ENCODE measurements around the gene HMGN4. TPM values are rescaled to one million over a fixed set of nuclear protein-coding genes. Genes with fewer than 3 reads are reported as not detected.
"Not testable (repeated sequence)": the region's sequence is repeated elsewhere in the genome, so short reads cannot be mapped to it uniquely, and the experiment has no call there.

HMGN4 gene
- total RNA-seq, 5 donors from 2014 or later (not counting 1 experiment from before 2014, with no cell fraction given), result 49.2 to 92.5 (median 62.7) TPM

DNA sequence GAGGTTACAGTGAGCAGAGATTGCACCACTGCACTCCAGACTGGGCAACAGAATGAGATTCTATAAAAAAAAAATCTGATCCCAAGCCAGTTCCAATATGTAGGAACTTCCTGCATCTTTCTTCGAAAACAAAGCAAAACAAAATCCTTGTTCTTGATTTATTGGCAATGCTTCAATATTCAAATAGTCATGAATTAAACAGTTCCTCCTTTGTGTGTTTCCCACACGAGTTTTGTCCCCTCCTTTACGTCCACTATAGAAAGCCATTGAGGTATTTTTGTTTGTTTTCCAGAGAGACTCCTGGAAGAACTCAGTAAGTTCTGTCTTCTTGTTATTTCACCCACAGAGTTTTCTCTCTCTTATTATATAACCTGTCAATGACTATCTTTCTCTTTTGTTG lies 30.5 kb upstream of the HMGN4 start:
- DNase-seq, result no peak
- no peak overlapping the region for H3K27ac Mint-ChIP-seq
- ATAC-seq (replicated peaks in 1 of 4), result no peak
- WGBS (ENCODE audit: insufficient coverage), result no CpG with 5 or more reads among the region's 3 CpGs
- Histone ChIP-seq H3K4me3 (ENCODE audit: control insufficient read depth in 1 of 2, extremely low read depth in 1 of 2, low read length in 1 of 2) (no peak overlapping the region), H3K27me3 (replicated peaks in 1 of 2; ENCODE audit: control insufficient read depth in 2 of 2, extremely low read depth in 1 of 2, insufficient read depth in 2 of 2, low read length in 1 of 2) (peaks cover 0 to 16% of the 10 kb centered on the region in 2 experiments), H3K36me3 (ENCODE audit: control insufficient read depth in 2 of 2, extremely low read depth in 1 of 2, insufficient read depth in 1 of 2, low read length in 1 of 2) (no peaks in the 10 kb centered on the region), H3K27ac (ENCODE audit: low read length) (no peak overlapping the region), H3K9me3 (no peaks in the 10 kb centered on the region), H3K4me1 (ENCODE audit: control insufficient read depth in 1 of 2, extremely low read depth in 1 of 2, insufficient read depth in 2 of 2, low read length in 2 of 2) (no peaks in the 10 kb centered on the region)
- H3K4me1 Mint-ChIP-seq, result no peaks in the 10 kb centered on the region
- POLR2A ChIA-PET, result interaction anchor here in 1 of 2 donors (0.6 kb wide), 1 partner anchor 1188 kb away, joined by 4 read pairs; no protein-coding TSS in a partner anchor
- CTCF ChIA-PET, result no interaction called here
- no peaks in the 10 kb centered on the region for H3K36me3 Mint-ChIP-seq
- peaks cover 6 to 11% of the 10 kb centered on the region in 2 donors for H3K27me3 Mint-ChIP-seq
- no peak overlapping the region for H3K4me3 Mint-ChIP-seq
- H3K9me3 Mint-ChIP-seq, result no peaks in the 10 kb centered on the region

DNA sequence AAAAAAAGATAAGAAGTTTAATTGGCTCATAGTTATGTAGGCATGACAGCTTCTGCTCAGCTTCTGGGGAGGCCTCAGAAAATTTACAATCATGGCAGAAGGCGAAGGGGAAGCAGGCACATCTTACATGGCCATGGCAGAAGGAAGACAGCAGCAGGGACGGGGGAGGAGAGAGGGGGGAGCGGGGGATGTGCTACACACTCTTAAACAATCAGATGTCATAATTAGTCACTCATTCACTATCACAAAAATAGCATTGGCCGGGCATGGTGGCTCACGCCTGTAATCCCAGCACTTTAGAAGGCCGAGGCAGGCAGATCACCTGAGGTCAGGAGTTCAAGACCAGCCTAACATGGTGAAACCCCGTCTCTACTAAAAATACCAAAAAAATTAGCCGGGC lies 27.1 kb upstream of the HMGN4 start:
- H3K4me3 ChIP-seq (ENCODE audit: control insufficient read depth in 1 of 2, extremely low read depth in 1 of 2, low read length in 1 of 2); POLR2A ChIA-PET; H3K9me3 ChIP-seq; H3K4me1 ChIP-seq (ENCODE audit: control insufficient read depth in 1 of 2, extremely low read depth in 1 of 2, insufficient read depth in 2 of 2, low read length in 2 of 2); H3K9me3 Mint-ChIP-seq; H3K4me3 Mint-ChIP-seq; H3K27ac Mint-ChIP-seq; H3K27ac ChIP-seq (ENCODE audit: low read length); DNase-seq; H3K27me3 Mint-ChIP-seq; H3K27me3 ChIP-seq (replicated peaks in 1 of 2; ENCODE audit: control insufficient read depth in 2 of 2, extremely low read depth in 1 of 2, insufficient read depth in 2 of 2, low read length in 1 of 2); H3K4me1 Mint-ChIP-seq; H3K36me3 ChIP-seq (ENCODE audit: control insufficient read depth in 2 of 2, extremely low read depth in 1 of 2, insufficient read depth in 1 of 2, low read length in 1 of 2); ATAC-seq (replicated peaks in 1 of 4); H3K36me3 Mint-ChIP-seq: not testable (repeated sequence)
- CTCF ChIA-PET, result interaction anchor here in 1 of 2 donors (0.7 kb wide), 1 partner anchor 93 kb away, joined by 10 read pairs; no protein-coding TSS in a partner anchor
- no CpG with 5 or more reads among the region's 8 CpGs for WGBS (ENCODE audit: insufficient coverage)

DNA sequence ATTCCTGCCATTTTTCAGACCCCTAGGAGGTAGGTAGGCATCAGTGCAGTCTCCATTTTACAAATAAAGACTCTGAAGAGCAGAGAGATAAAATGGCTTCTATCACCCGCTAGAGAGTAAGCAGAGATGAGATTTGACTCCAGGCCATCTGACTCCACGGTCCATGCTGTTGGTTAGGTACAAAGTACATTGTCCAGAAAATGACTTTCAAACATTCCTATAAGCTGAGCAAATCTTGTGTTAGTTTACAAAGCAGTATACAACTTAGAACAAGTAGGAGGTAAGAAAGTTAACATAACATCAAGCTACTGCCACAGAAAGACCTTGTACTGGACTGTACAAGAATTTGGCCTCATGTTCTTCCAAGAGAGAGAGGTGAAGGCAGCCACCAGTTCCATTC lies 23.2 kb upstream of the HMGN4 start:
- ATAC-seq (replicated peaks in 1 of 4), result no peak
- WGBS (ENCODE audit: insufficient coverage), result no CpG with 5 or more reads among the region's 2 CpGs
- no peak for DNase-seq
- H3K36me3 ChIP-seq (ENCODE audit: control insufficient read depth in 2 of 2, extremely low read depth in 1 of 2, insufficient read depth in 1 of 2, low read length in 1 of 2), result no peaks in the 10 kb centered on the region
- H3K27me3 ChIP-seq (replicated peaks in 1 of 2; ENCODE audit: control insufficient read depth in 2 of 2, extremely low read depth in 1 of 2, insufficient read depth in 2 of 2, low read length in 1 of 2), result no peaks in the 10 kb centered on the region
- Mint-ChIP-seq H3K27ac (no peak overlapping the region), H3K4me3 (no peak overlapping the region), H3K27me3 (no peaks in the 10 kb centered on the region), H3K36me3 (no peaks in the 10 kb centered on the region), H3K4me1 (peaks cover 2 to 3% (median 3%) of the 10 kb centered on the region in 3 donors), H3K9me3 (no peaks in the 10 kb centered on the region)
- POLR2A ChIA-PET, result interaction anchor here in 1 of 2 donors (0.7 kb wide), 1 partner anchor 61 kb away, joined by 3 read pairs; no protein-coding TSS in a partner anchor
- H3K4me3 ChIP-seq (ENCODE audit: control insufficient read depth in 1 of 2, extremely low read depth in 1 of 2, low read length in 1 of 2), result no peak overlapping the region
- CTCF ChIA-PET, result interaction anchor here in 1 of 2 donors (0.5 kb wide), 1 partner anchor 29 kb away, joined by 7 read pairs; no protein-coding TSS in a partner anchor
- peaks cover under 1 to 2% of the 10 kb centered on the region in 2 experiments for H3K4me1 ChIP-seq (ENCODE audit: control insufficient read depth in 1 of 2, extremely low read depth in 1 of 2, insufficient read depth in 2 of 2, low read length in 2 of 2)
- no peaks in the 10 kb centered on the region for H3K9me3 ChIP-seq
- H3K27ac ChIP-seq (ENCODE audit: low read length), result no peak overlapping the region

DNA sequence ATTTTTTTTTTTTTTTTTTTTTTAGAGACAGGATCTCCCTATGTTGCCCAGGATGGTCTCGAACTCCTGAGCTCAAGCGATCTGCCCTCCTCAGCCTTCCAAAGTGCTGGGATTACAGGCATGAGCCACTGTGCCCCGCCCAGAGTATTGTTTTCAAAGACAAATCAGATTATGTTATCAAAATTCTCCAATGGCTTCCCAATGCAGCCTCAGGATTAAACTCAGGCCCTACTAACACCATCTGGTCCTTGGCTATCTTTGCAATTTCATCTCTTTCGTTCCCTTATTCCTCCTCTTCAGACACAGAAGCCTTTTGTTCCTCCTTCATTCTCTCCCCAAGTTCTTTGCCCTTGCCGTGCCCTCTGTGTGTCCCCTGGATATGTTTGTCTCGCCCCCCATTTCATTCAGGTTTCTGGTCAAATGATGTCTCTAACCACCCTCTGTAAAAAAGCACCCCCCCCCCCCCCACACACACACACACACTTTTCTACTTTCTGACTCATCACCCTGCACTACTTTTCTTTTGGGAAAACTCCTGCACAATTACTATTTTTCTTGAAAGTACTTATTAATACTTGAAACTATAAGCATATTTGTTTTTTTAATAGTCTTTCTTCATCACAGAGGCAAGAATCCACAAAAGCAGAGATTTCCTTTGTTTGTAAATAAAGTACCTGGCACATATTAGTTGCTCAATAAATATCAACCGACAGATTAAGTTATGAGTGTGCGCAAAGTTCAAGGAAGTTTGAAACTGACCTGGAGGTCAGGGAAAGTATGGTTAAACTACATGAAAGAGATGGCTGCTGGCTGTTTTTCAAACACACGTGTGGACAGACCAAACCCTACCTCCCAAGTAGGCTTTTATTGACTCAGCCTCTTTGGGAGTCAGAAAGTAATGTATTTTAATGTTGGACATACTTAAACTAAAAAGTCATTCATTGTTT lies 21.4 kb upstream of the HMGN4 start:
- Mint-ChIP-seq H3K4me1 (peaks cover 13 to 20% (median 14%) of the 10 kb centered on the region in 3 donors), H3K4me3 (no peak overlapping the region), H3K9me3 (no peaks in the 10 kb centered on the region), H3K36me3 (no peaks in the 10 kb centered on the region), H3K27me3 (no peaks in the 10 kb centered on the region), H3K27ac (no peak overlapping the region)
- Histone ChIP-seq H3K27me3 (replicated peaks in 1 of 2; ENCODE audit: control insufficient read depth in 2 of 2, extremely low read depth in 1 of 2, insufficient read depth in 2 of 2, low read length in 1 of 2) (no peaks in the 10 kb centered on the region), H3K36me3 (ENCODE audit: control insufficient read depth in 2 of 2, extremely low read depth in 1 of 2, insufficient read depth in 1 of 2, low read length in 1 of 2) (no peaks in the 10 kb centered on the region), H3K4me1 (ENCODE audit: control insufficient read depth in 1 of 2, extremely low read depth in 1 of 2, insufficient read depth in 2 of 2, low read length in 2 of 2) (peaks cover 6% of the 10 kb centered on the region in 2 experiments), H3K9me3 (no peaks in the 10 kb centered on the region), H3K4me3 (ENCODE audit: control insufficient read depth in 1 of 2, extremely low read depth in 1 of 2, low read length in 1 of 2) (no peak overlapping the region), H3K27ac (ENCODE audit: low read length) (no peak overlapping the region)
- no peak for DNase-seq
- CTCF ChIA-PET, result interaction anchor here (0.6 kb wide), 2 partner anchors 18 to 181 kb away, joined by 3 to 4 read pairs; no protein-coding TSS in a partner anchor
- POLR2A ChIA-PET, result interaction anchor here (0.6 to 0.7 kb wide), 7 partner anchors 13 to 964 kb away, joined by 3 to 15 read pairs (median 7); partner anchors contain the start of gene ZNF184 (in 1 of the 2)
- WGBS (ENCODE audit: insufficient coverage), result 88% methylated on average over 4 of the region's 9 CpGs
- ATAC-seq (replicated peaks in 1 of 4), result no peak

DNA sequence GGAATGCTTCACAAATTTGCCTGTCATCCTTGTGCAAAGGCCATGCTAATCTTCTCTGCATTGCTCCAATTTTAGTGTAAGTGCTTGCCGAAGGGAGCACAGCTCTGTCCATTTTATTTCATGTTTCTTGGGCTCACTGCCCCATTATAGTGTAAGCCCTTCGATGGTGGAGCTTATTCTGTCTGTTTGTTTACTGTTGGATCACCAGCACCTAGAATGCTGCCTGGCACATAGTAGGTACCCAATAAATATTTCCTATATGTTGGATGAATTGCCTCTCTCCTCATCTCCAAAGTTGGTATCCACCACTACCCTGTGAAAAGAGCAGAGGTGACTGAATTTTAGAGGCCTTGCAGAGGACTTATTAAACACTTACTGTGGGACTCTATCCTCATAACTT lies 18.8 kb upstream of the HMGN4 start:
- Mint-ChIP-seq H3K9me3 (no peaks in the 10 kb centered on the region), H3K27ac (peak overlapping the region in 1 of 2 donors; percentile 8), H3K4me3 (no peak overlapping the region), H3K4me1 (peaks cover 32 to 39% (median 35%) of the 10 kb centered on the region in 3 donors), H3K36me3 (no peaks in the 10 kb centered on the region), H3K27me3 (no peaks in the 10 kb centered on the region)
- Histone ChIP-seq H3K9me3 (no peaks in the 10 kb centered on the region), H3K4me3 (ENCODE audit: control insufficient read depth in 1 of 2, extremely low read depth in 1 of 2, low read length in 1 of 2) (no peak overlapping the region), H3K27ac (ENCODE audit: low read length) (no peak overlapping the region), H3K36me3 (ENCODE audit: control insufficient read depth in 2 of 2, extremely low read depth in 1 of 2, insufficient read depth in 1 of 2, low read length in 1 of 2) (no peaks in the 10 kb centered on the region), H3K4me1 (ENCODE audit: control insufficient read depth in 1 of 2, extremely low read depth in 1 of 2, insufficient read depth in 2 of 2, low read length in 2 of 2) (peaks cover 6 to 12% of the 10 kb centered on the region in 2 experiments), H3K27me3 (replicated peaks in 1 of 2; ENCODE audit: control insufficient read depth in 2 of 2, extremely low read depth in 1 of 2, insufficient read depth in 2 of 2, low read length in 1 of 2) (no peaks in the 10 kb centered on the region)
- CTCF ChIA-PET, result no interaction called here
- POLR2A ChIA-PET, result interaction anchor here in 1 of 2 donors (0.6 to 0.7 kb wide), 2 partner anchors 84 to 320 kb away, joined by 3 read pairs; a partner anchor contains a TSS
- DNase-seq (no peak), ATAC-seq (replicated peaks in 1 of 4) (no peak)
- 100% methylated on average over 1 of the region's 2 CpGs for WGBS (ENCODE audit: insufficient coverage)

DNA sequence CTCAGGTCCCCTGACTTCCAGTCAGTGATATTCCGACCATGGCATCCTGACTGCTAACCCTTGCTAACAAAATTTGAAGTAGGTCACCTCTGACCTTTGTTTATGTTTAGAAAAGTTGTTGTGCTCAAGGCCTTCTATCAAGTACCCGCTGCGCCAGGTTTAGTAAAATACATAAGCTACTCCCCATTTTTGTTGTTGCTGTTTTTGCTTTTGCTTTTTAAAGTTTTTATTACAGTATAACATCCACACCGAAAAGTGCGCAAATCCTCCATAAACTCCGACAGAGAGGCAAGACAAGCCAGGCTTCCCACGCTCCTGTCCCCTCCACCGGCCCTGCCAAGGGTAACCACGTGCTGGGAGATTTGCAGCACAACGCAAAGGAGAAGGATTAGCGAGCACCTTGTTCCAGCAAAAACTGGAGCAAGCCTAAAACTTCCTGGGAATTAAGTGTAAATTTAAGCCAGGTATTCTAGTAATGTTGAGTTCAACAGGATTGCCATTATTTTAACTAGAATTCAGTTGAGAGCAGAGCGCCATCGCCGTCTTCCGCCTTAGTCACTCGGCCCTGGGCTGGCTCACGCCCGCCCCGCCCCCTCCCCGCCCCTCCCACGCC lies 17.8 kb upstream of the HMGN4 start:
- CTCF ChIA-PET, result interaction anchor here in 1 of 2 donors (0.6 to 1.5 kb wide), 4 partner anchors 13 to 346 kb away, joined by 3 to 6 read pairs (median 4); no protein-coding TSS in a partner anchor
- WGBS (ENCODE audit: insufficient coverage), result 38% methylated on average over 6 of the region's 21 CpGs
- peak overlapping the region; percentile 46 for H3K4me3 ChIP-seq (ENCODE audit: control insufficient read depth in 1 of 2, extremely low read depth in 1 of 2, low read length in 1 of 2)

More for the DNA sequence above, 17.8 kb upstream of the HMGN4 start:
- Mint-ChIP-seq H3K4me1 (peaks cover 32 to 39% (median 38%) of the 10 kb centered on the region in 3 donors), H3K27ac (peak overlapping the region; percentile 92 to 96), H3K9me3 (no peaks in the 10 kb centered on the region), H3K27me3 (no peaks in the 10 kb centered on the region), H3K4me3 (peak overlapping the region; percentile 74 to 82 (median 81)), H3K36me3 (no peaks in the 10 kb centered on the region)
- ATAC-seq (replicated peaks in 1 of 4), result peak; percentile 11 to 22 (median 22)
- DNase-seq, result no peak
- no peaks in the 10 kb centered on the region for H3K27me3 ChIP-seq (replicated peaks in 1 of 2; ENCODE audit: control insufficient read depth in 2 of 2, extremely low read depth in 1 of 2, insufficient read depth in 2 of 2, low read length in 1 of 2)
- peaks cover 6 to 12% of the 10 kb centered on the region in 2 experiments for H3K4me1 ChIP-seq (ENCODE audit: control insufficient read depth in 1 of 2, extremely low read depth in 1 of 2, insufficient read depth in 2 of 2, low read length in 2 of 2)
- H3K9me3 ChIP-seq, result no peaks in the 10 kb centered on the region
- H3K36me3 ChIP-seq (ENCODE audit: control insufficient read depth in 2 of 2, extremely low read depth in 1 of 2, insufficient read depth in 1 of 2, low read length in 1 of 2), result no peaks in the 10 kb centered on the region
- peak overlapping the region; percentile 77 for H3K27ac ChIP-seq (ENCODE audit: low read length)
- POLR2A ChIA-PET, result interaction anchor here in 1 of 2 donors (0.6 kb wide), 2 partner anchors 46 to 321 kb away, joined by 3 read pairs; a partner anchor contains a TSS

Data from T-cell (primary cell).